GM18526 (cell line): ENCODE measurements around the gene SPTSSB.

Experiments used
- POLR2A ChIP-seq: IDR thresholded peaks from 3 replicates; pipeline ENCODE4 v1.6.1; 2011; ENCODE audit not compliant: insufficient read length; ENCODE audit errors: extremely low read depth

Gene SPTSSB

DNA sequence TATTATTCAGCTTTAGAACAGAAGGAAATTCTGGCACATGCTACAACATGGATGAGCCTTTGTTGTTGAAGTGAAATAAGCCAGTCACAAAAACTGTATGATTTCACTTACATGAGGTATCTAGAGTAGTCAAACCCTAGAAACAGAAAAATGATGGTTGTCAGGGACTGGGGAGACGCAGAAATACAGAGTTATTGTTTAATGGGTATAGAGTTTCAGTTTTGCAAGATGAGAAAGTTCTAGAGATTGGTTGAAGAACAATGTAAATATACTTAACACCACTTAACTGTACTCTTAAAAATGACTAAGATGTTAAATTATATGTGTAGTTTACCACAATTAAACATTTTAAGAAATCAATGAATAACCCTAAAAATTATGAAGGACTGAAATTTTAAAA, 15.8 kb downstream of the SPTSSB start:
- no peak for TF ChIP-seq POLR2A

DNA sequence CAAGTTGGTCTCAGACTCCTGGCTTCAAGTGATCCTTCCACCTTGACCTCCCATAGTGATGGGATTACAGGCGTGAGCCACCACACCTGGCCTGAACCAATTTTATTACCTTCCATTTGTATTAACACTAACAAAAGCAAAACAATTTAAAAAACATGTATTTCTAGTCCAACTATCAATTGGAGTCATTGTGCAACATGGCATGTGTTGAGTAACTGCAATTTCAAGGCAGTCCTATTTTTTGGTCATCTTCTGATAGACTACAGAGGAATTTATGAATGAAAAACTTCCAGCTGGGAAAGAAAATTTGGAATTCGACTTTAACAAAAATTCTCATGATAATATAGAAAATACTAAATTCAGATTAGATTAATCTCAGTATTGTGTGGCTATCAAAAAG, 16.8 kb downstream of the SPTSSB start:
- no peak for TF ChIP-seq POLR2A

DNA sequence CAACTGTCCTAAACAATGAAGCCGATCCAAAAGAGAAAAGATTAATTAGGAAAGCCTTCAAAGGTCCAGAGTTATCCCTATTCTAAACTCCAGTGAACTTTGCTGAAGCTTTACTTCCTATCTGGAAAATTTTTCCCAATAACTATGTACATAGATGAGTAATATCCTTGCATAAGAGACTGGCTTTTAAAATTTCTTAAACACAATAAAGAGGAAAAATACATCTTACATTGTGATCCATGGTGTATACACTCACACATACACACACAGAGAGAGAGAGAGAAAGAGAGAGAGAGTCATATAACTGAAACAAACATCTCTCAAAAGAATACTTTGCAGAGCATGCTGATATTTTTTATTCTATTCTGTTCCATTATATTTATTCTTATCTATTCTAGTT, 20.0 kb downstream of the SPTSSB start:
- no peak for TF ChIP-seq POLR2A

DNA sequence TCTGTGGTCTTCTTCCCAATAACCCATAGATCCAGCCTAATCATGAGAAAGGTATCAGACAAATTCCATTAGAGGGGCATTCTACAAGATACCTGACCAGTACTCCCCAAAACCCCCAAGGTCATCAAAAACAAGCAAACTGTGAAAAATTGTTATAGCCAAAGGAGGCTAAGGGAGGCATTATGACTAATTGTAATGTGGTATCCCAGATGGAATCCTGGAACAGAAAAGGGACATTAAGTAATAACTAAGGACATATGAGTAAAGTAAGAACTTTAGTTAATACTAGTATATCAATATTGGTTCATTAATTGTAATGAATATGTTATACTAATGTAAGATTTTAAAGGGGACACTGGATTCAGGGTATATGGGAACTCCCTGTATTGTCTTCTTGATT, 20.4 kb downstream of the SPTSSB start:
- TF ChIP-seq POLR2A: no peak

DNA sequence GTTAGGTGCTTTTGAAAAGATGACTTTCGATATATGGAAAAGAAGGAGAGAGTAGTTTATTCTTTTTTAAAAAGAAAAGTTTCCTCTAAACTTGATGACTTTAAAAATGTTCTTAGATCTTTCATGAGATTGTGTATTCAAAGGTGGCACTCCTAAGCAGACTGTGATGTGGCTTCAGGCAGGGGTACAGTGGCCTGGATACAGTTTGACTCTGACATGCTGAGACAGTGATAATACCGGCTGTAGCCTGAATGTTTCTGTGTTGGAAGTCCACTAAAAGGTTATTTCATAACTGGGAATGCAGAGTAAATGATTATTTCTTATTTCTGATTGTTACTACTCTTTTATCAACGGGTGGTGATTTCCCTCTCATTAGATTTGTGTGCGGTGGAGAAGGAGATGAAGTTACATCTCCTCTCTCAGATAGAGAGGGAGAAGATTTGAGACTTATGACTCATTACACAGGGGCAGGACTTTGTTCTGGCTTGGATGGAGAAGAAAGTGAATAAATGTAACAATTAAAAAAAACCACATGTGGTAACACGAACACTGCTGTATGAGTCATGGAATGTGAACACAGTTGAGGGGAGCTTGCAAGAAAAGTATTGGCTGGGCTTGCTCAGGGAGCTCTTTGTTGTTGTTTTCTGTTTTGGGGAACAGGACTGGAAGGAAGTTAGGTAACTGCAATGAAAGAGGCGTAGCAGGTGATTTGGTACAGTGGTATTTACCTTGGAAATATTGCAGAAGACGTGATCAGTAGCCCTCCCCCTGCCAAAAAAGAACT, 21.6 kb downstream of the SPTSSB start:
- no peak for TF ChIP-seq POLR2A

DNA sequence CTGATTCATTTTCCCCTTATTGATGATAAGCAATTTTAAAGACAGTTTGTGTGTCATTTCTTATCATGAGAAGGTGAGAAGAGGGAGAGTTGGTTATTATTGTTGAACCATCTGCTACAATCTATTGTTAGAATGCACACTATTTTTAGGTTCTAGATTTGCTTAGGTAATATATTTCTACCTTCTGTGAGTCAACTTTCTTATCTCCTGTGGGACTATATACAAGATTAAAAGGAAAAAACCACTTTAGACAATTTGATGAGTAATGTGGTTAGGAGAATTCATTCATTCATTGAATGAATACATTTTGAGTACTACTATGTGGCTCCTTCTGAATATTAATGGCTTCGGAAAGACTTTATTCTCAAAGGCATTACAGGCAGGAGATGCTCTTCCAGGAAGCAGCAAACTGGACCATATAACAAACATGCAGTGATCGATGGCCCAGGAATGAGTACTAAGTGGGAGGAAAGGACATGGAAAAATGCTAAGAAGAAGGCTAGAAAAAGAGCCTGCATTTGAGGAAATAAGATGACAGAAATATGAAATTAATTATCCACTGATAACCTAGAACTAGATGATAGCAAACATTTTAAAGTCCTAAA, 22.4 kb downstream of the SPTSSB start:
- TF ChIP-seq POLR2A: no peak

DNA sequence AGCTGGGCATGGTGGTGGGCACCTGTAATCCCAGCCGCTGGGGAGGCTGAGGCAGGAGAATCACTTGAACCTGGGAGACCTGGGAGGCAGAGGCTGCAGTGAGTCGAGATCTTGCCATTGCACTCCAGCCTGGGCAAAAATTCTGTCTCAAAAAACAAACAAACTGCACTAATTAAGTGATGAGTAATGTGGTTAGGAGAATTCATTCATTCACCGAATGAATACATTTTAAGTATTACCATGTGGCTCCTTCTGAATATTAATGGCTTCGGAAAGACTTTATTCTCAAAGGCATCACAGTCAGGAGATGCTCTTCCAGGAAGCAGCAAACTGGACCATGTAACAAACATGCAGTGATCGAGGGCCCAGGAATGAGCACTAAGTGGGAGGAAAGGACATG, 23.6 kb downstream of the SPTSSB start:
- TF ChIP-seq POLR2A: no peak

DNA sequence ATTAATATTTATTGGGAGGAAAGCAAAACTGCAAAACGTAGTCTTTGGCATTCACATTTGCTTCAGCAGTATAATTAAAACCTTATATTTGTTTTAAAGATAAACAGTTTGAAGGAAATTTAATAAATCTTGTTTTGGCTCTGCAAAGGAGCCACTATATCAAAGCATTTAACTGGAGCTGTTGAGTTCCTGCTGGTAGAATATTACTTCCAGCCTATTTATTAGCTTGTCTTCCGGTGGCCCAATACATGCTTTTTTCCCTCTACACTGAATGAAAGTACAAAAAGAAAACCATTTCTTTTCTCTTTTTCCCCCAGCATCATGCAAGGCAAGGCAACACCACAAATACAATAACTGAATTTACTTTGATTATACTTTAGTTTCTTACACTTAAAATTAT, 26.3 kb downstream of the SPTSSB start:
- TF ChIP-seq POLR2A: no peak

DNA sequence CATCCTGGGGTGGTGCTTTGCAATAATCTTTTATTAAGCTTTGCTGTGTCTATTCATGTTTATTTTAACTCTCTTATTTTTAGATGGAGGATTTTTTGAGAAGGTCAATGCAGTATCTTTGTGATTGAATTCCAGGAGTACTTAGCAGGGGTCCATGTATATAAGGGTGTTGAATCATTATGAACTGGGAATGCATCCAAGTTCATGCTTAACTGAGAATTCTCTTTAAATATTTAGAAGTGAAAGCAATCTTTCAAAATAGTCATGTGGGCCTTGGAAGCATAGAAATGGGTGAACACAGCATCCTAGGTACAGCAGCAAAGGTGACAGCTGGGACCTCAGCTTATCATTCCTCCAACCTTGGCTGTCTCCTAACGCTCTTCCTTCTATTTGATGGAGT, 27.3 kb downstream of the SPTSSB start:
- no peak for TF ChIP-seq POLR2A

DNA sequence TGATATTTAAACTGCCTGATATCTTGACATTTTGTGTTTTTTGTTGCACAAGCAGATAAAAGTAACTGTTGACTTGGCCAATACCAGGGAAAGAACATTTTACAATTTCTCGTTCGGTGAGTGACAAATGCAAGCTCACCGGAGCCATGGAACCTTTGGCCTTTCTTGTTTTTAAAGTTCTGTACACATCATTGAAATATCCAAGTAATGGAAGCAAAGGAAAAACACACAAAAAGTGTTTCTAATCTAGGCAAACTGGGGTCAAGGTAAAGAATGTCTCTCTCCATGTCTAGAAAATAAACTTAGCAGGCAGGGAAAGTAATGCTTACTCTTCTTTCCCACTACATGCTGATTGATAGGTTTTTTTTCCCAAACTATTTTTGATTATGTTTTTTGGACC, 27.8 kb downstream of the SPTSSB start:
- no peak for TF ChIP-seq POLR2A

DNA sequence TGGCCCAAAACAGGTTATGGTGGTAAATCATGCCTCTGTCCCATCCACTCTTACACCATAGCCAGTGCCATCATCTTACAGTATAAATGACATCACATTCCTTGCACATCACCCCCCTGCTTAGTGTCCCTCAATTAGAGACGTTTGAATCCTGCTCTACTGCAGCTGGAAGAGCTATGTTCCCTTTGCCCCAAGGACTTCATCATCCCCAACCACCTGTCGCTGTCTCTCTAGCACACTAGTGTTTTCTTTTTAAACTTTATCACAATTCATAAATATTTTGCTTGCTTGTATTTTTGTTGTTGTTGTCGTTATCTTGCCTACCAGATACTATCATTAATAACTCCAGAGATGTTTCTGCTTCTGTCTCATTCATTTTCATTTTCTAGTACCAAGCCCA, 28.7 kb downstream of the SPTSSB start:
- no peak for TF ChIP-seq POLR2A

DNA sequence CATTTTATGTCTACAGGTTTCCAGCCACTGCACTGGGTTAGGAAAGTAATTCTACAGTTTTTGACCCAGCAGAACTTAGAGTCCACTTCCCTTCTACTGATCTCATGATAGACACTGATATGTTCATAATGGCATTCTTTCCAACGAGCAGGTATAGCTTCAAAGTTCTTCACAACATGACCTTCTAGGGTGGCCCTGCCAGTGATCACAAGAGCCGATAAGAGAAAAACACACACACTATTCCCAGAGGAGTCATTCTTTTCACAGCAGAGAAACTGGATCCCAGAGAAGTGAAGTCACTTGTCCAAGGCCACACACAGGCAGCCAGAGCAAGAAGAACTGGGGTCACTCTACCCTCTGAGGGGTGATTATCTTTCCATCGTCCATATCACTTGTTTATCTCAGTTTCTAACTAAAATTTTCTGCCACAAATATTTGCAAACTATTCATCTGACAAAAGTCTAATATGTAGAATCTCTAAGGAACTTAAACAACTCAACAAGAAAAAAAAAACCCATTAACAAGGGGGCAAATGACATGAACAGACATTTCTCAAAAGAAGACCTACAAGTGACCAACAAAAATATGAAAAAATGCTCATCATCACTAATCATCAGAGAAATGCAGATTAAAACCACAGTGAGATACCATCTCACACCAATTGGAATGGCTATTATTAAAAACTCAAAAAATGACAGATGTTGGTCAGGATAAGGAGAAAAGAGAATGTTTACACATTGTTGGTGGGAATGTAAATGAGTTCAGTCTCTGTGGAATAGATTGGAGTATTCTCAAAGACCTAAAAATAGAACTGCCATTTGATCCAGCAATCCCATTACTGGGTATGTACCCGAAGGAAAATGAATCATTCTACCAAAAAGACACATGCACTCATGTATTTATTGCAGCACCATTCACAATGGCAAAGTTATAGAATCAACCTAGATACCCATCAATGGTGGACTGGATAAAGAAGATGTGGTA, 31.5 kb downstream of the SPTSSB start:
- no peak for TF ChIP-seq POLR2A

DNA sequence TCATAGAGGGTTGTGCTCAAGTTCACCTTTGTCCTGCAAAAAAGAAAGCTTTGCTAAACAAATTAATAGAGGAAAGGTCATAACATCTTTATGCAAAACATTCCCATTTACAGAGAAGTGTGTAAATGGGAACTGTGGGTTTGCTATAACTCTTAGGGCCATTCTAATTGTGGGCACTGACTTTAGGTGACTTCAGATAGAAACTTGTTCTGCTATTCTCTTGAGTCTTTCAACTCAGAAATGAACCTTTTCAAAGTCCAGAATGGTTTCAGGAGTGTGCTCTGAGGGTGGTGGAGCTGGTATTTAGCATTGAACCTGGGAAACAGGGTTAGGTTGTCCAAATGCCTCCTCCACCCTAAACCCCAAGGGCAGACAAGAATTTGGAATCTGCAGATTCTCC, 34.0 kb downstream of the SPTSSB start:
- TF ChIP-seq POLR2A: no peak

DNA sequence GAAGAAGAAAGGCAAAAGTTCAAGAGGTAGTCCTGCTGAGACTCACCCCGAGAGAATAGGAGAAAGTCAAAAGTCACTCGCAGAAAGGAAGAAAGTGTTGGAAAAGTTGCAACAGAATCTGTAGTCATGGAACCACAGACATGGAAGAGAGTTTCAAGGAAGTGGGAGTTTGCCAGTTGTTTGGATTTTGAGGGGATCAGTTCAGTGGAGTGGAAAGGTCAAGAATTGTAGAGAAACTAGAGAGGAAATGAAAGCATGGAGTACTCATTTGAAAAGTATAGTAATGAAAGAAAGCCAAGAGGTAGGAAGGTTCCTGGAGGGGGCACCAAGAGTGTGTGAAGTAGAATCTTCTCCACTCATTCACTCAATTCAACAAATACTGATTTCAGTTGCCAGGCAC, 34.7 kb downstream of the SPTSSB start:
- no peak for TF ChIP-seq POLR2A

DNA sequence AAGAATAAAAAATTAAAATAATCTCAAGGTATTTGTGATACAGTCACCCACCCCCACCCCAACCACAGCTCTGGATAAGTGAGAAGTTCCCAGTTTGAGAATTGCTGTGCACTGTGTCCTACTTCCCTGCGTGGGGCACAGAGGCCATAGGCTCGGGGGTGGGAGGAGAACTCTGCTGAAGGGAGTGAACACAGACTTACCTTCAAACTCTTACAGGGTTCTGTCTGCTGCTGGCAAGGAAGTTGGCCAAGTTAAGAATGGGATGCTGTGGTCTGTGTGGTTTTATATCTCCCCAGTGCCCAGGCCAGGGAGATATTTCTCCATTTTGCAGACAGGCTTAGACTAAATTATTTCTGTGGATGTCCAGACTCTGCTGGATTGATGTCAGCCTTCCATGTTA, 37.6 kb downstream of the SPTSSB start:
- no peak for TF ChIP-seq POLR2A

DNA sequence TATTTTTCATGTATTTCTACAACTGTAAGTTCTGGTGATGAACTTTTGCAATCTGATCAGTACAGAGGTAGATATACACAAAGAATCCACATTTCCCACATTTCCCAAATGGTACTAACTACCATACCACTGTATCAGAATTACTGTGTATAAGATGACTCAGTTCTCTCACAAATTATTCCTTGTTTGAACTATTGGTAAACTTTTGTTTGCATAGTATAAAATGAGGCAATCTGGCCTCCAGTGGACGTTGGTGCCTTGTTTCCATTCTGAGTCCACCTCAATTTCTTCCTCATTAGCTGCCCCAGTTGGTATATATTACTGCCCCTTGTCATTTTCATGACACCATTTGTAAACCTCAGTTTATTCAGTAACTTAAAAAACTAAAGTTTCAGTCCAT, 38.5 kb downstream of the SPTSSB start:
- TF ChIP-seq POLR2A: no peak

DNA sequence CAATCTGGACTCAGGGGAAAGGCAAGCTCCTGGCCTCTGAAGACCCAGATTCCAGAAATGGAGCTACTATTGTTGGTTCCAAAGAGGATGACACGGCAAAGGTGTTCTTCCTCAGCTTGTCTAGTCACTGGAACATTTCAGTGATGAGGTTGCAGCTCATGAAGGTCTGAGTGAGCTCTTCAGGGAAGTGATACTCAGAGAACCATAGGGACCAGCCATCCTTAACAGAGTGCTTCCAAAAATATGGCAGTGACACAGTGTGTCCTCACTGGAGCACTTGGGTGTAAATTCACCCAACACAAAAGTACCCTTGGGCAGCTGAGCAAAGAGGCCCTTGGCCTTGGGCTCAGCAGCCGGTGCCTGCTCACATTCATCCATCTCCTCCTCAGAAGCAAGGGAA, 46.3 kb downstream of the SPTSSB start:
- no peak for TF ChIP-seq POLR2A
